Measurements from ENCODE around the gene NPAS2. TPM values are rescaled to one million over a fixed set of nuclear protein-coding genes. Genes with fewer than 3 reads are reported as not detected.

NPAS2 gene
- total RNA-seq, 2 donors from 2014 or later = 29.2 to 50.8 TPM

GRCh38 chr2:101022221-101022620, 202.3 kb downstream of the NPAS2 start:
- ATAC-seq (ENCODE audit: insufficient number of reproducible peaks, low FRiP score, low read depth) = no peak
- TF ChIP-seq, protein P1, sequence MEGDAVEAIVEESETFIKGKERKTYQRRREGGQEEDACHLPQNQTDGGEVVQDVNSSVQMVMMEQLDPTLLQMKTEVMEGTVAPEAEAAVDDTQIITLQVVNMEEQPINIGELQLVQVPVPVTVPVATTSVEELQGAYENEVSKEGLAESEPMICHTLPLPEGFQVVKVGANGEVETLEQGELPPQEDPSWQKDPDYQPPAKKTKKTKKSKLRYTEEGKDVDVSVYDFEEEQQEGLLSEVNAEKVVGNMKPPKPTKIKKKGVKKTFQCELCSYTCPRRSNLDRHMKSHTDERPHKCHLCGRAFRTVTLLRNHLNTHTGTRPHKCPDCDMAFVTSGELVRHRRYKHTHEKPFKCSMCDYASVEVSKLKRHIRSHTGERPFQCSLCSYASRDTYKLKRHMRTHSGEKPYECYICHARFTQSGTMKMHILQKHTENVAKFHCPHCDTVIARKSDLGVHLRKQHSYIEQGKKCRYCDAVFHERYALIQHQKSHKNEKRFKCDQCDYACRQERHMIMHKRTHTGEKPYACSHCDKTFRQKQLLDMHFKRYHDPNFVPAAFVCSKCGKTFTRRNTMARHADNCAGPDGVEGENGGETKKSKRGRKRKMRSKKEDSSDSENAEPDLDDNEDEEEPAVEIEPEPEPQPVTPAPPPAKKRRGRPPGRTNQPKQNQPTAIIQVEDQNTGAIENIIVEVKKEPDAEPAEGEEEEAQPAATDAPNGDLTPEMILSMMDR (IDR thresholded peaks at IDR 0.05) = no peak
- Histone ChIP-seq H3K27me3 (replicated peaks; ENCODE audit: insufficient read depth) (no peaks in the 10 kb centered on the region), H3K36me3 (no peaks in the 10 kb centered on the region), H3K27ac (no peak overlapping the region), H3K4me1 (ENCODE audit: control insufficient read depth in 1 of 2, low read depth in 2 of 2) (no peaks in the 10 kb centered on the region), H3K4me3 (no peak overlapping the region), H3K9me3 (no peaks in the 10 kb centered on the region)
- no peak for DNase-seq (ENCODE audit: low spot score)

GRCh38 chr2:101023327-101024107, 203.6 kb downstream of the NPAS2 start:
- Histone ChIP-seq H3K4me1 (ENCODE audit: control insufficient read depth in 1 of 2, low read depth in 2 of 2) (no peaks in the 10 kb centered on the region), H3K9me3 (no peaks in the 10 kb centered on the region), H3K27me3 (replicated peaks; ENCODE audit: insufficient read depth) (no peaks in the 10 kb centered on the region), H3K27ac (no peak overlapping the region), H3K4me3 (no peak overlapping the region), H3K36me3 (peaks cover 8% of the 10 kb centered on the region)
- TF ChIP-seq, protein P1 (IDR thresholded peaks at IDR 0.05) = no peak
- ATAC-seq (ENCODE audit: insufficient number of reproducible peaks, low FRiP score, low read depth) = no peak
- no peak for DNase-seq (ENCODE audit: low spot score)

DNA sequence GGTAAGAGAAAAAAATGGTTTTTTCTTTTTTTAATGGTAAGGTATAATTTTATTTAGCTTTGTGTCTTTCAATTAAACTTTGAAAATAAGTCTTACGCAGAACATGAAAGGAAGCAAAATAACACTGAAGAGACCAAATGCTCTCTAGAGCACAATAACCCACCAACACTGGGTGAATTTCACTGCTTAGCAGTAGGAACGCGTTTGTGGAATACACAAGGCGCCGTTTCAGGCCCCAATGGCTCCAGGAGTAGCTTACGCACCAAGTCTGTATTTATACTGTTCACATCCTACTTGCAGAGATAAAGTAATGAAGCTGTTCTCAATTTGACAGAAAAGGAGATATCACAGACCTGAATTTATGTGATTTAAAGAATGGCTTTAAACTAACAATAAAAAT, 205.6 kb downstream of the NPAS2 start:
- TF ChIP-seq, protein P1 (IDR thresholded peaks at IDR 0.05) = no peak
- H3K36me3 ChIP-seq = peaks cover 12% of the 10 kb centered on the region
- no peak for ATAC-seq (ENCODE audit: insufficient number of reproducible peaks, low FRiP score, low read depth)

GRCh38 chr2:101026253-101026701, 206.3 kb downstream of the NPAS2 start:
- Histone ChIP-seq H3K4me3 (no peak overlapping the region), H3K27ac (no peak overlapping the region), H3K4me1 (ENCODE audit: control insufficient read depth in 1 of 2, low read depth in 2 of 2) (no peaks in the 10 kb centered on the region), H3K36me3 (peaks cover 12% of the 10 kb centered on the region), H3K27me3 (replicated peaks; ENCODE audit: insufficient read depth) (no peaks in the 10 kb centered on the region), H3K9me3 (no peaks in the 10 kb centered on the region)
- ATAC-seq (ENCODE audit: insufficient number of reproducible peaks, low FRiP score, low read depth) = no peak
- TF ChIP-seq, protein P1 (IDR thresholded peaks at IDR 0.05) = no peak
- DNase-seq (ENCODE audit: low spot score) = no peak

More for the DNA sequence above, 205.6 kb downstream of the NPAS2 start:
- no peak overlapping the region for H3K4me3 ChIP-seq
- no peaks in the 10 kb centered on the region for H3K9me3 ChIP-seq
- no peak for DNase-seq (ENCODE audit: low spot score)
- no peaks in the 10 kb centered on the region for H3K4me1 ChIP-seq (ENCODE audit: control insufficient read depth in 1 of 2, low read depth in 2 of 2)
- H3K27ac ChIP-seq = no peak overlapping the region
- no peaks in the 10 kb centered on the region for H3K27me3 ChIP-seq (replicated peaks; ENCODE audit: insufficient read depth)

DNA sequence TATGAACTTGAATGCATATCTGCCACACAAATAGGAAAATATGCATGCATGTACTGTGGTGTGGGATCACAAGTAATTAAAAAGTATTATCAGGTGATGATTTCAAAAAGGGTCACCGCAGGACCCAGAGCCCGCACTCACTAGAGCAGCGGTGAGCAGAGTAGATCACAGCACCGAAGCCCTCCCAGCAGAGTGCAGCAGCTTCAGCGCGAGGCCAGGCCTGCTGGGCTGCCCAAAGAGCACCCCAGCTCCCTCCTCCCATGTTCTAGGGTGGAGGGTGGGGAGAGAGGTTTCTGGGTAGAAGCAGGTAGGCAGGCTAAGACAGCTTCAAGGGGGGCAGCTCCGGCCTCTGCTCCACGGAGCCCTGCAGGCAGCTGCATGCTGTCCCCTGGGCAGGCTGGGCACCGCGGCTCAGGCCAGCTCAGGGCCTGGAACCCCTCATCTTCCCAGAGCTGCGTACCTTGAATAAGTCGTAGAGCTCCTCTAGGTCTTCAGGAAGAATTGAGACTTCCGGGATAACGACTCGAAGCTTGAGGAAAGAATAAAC, 207.1 kb downstream of the NPAS2 start:
- ATAC-seq (ENCODE audit: insufficient number of reproducible peaks, low FRiP score, low read depth) (no peak), DNase-seq (ENCODE audit: low spot score) (no peak)
- TF ChIP-seq, protein P1 (IDR thresholded peaks at IDR 0.05) = no peak
- no peaks in the 10 kb centered on the region for H3K4me1 ChIP-seq (ENCODE audit: control insufficient read depth in 1 of 2, low read depth in 2 of 2)
- H3K4me3 ChIP-seq = no peak overlapping the region
- no peaks in the 10 kb centered on the region for H3K27me3 ChIP-seq (replicated peaks; ENCODE audit: insufficient read depth)
- no peak overlapping the region for H3K27ac ChIP-seq
- peaks cover 12% of the 10 kb centered on the region for H3K36me3 ChIP-seq
- no peaks in the 10 kb centered on the region for H3K9me3 ChIP-seq
